Osteoblast (primary cell): ENCODE measurements around the gene MFAP2. TPM values are rescaled to one million over a fixed set of nuclear protein-coding genes. Genes with fewer than 3 reads are reported as not detected.
"Not testable (repeated sequence)": the region's sequence is repeated elsewhere in the genome, so short reads cannot be mapped to it uniquely, and the experiment has no call there.

Experiments used
- DNase-seq: peaks from one replicate; pipeline ENCODE4 v3.0.0; 2011; ENCODE audit warnings: low spot score, mixed read lengths; ENCODE audit not compliant: insufficient read length; ENCODE audit errors: missing footprints
- H2AFZ ChIP-seq: 2 replicates; pipeline ENCODE4 v1.6.0; 2011; ENCODE audit warnings: mild to moderate bottlenecking, low read length
- H3K27ac ChIP-seq: 2 replicates; pipeline ENCODE4 v1.5.1; 2011; ENCODE audit warnings: mild to moderate bottlenecking, low read depth, low read length, moderate library complexity
- H3K27me3 ChIP-seq: 2 replicates; pipeline ENCODE4 v1.6.0; 2012; ENCODE audit warnings: mild to moderate bottlenecking, control low read depth, inconsistent platforms, low read length, moderate library complexity; ENCODE audit not compliant: insufficient read depth
- H3K36me3 ChIP-seq: 2 replicates; pipeline ENCODE4 v1.5.1; 2011; ENCODE audit warnings: mild to moderate bottlenecking, low read length, control low read depth, moderate library complexity; ENCODE audit not compliant: insufficient read depth
- H3K4me1 ChIP-seq: 2 replicates; pipeline ENCODE4 v1.5.1; 2011; ENCODE audit warnings: mild to moderate bottlenecking, low read length, control low read depth, moderate library complexity; ENCODE audit not compliant: insufficient read depth
- H3K4me2 ChIP-seq: 2 replicates; pipeline ENCODE4 v1.6.0; 2011; ENCODE audit warnings: mild to moderate bottlenecking, low read length; ENCODE audit not compliant: insufficient read depth
- H3K4me3 ChIP-seq: fragments of 200-600 bp; sonication (generic); 3 replicates; pipeline ENCODE4 v1.5.1; 2012; ENCODE audit warnings: mild to moderate bottlenecking, low read length, inconsistent platforms; ENCODE audit not compliant: insufficient read depth
- H3K79me2 ChIP-seq: 2 replicates; pipeline ENCODE4 v1.6.0; 2012; ENCODE audit warnings: mild to moderate bottlenecking, low read length, control low read depth, inconsistent platforms; ENCODE audit not compliant: insufficient read depth
- H3K9me3 ChIP-seq: 2 replicates; pipeline ENCODE4 v1.5.1; 2011; ENCODE audit warnings: low read depth, low read length, control low read depth
- H4K20me1 ChIP-seq: 2 replicates; pipeline ENCODE4 v1.6.0; 2012; ENCODE audit warnings: mild to moderate bottlenecking, low read length, control low read depth; ENCODE audit not compliant: insufficient read depth
- CTCF ChIP-seq: IDR thresholded peaks from 2 replicates; pipeline ENCODE4 v1.5.1; 2011; ENCODE audit warnings: mild to moderate bottlenecking, low read depth, low read length, moderate library complexity; ENCODE audit errors: extremely low read depth
- total RNA-seq: library from RNA; depleted of rRNA; stranded (reverse); fragments of >200 nt; gene quantifications from 2 replicates; pipeline ENCODE4 v1.2.3, GENCODE V29; 2012

Gene MFAP2
- total RNA-seq, 1 donor, result 61.2 TPM

- H3K4me2 ChIP-seq, result no peak overlapping the region
- no peaks in the 10 kb centered on the region for H4K20me1 ChIP-seq
- DNase-seq, result no peak
- no peak overlapping the region for H3K27ac ChIP-seq
- H3K27me3 ChIP-seq, result no peaks in the 10 kb centered on the region
- no peak overlapping the region for H2AFZ ChIP-seq
- no peak for TF ChIP-seq CTCF
- no peaks in the 10 kb centered on the region for H3K4me1 ChIP-seq
- H3K79me2 ChIP-seq, result no peaks in the 10 kb centered on the region
- H3K9me3 ChIP-seq, result no peaks in the 10 kb centered on the region
- H3K36me3 ChIP-seq, result no peaks in the 10 kb centered on the region
- no peak overlapping the region for H3K4me3 ChIP-seq
Measured at GRCh38 chr1:16938351-16939321, 41.8 kb downstream of the MFAP2 start.

GRCh38 chr1:16936580-16936979, 43.8 kb downstream of the MFAP2 start:
- not testable (repeated sequence) for H3K4me1 ChIP-seq, DNase-seq, H3K36me3 ChIP-seq, H4K20me1 ChIP-seq, H3K27ac ChIP-seq, H3K4me2 ChIP-seq, H3K79me2 ChIP-seq, H3K9me3 ChIP-seq, H3K4me3 ChIP-seq, H3K27me3 ChIP-seq, H2AFZ ChIP-seq

GRCh38 chr1:16933945-16934344, 46.5 kb downstream of the MFAP2 start:
- not testable (repeated sequence) for DNase-seq, H3K27ac ChIP-seq, H2AFZ ChIP-seq, H4K20me1 ChIP-seq, H3K4me2 ChIP-seq, H3K79me2 ChIP-seq, H3K36me3 ChIP-seq, H3K27me3 ChIP-seq, H3K9me3 ChIP-seq, H3K4me3 ChIP-seq, H3K4me1 ChIP-seq

- H3K27me3 ChIP-seq, H3K27ac ChIP-seq, H4K20me1 ChIP-seq, H3K36me3 ChIP-seq, H3K79me2 ChIP-seq, H3K9me3 ChIP-seq, H3K4me1 ChIP-seq, H3K4me3 ChIP-seq, H3K4me2 ChIP-seq, H2AFZ ChIP-seq: not testable (repeated sequence)
- DNase-seq, result peak; percentile 76
Measured at GRCh38 chr1:16931206-16931934, 49.0 kb downstream of the MFAP2 start.

GRCh38 chr1:16929146-16930041, 51.0 kb downstream of the MFAP2 start:
- H3K27ac ChIP-seq, H3K9me3 ChIP-seq, H3K27me3 ChIP-seq, H3K4me3 ChIP-seq, H3K79me2 ChIP-seq, H2AFZ ChIP-seq, H3K4me2 ChIP-seq, H3K36me3 ChIP-seq, H3K4me1 ChIP-seq: not testable (repeated sequence)
- H4K20me1 ChIP-seq, result peaks cover 12% of the 10 kb centered on the region
- peak; percentile 75 for DNase-seq
